GM21737 (cell line): ENCODE results near the gene GRIK4.
"Not testable (repeated sequence)": the region's sequence is repeated elsewhere in the genome, so short reads cannot be mapped to it uniquely, and the experiment has no call there.

Experiments used
- ATAC-seq: cut with Tn5 transposase; IDR thresholded peaks from one replicate; pipeline ENCODE4 v1.9.1; 2021; ENCODE audit warnings: mild to moderate bottlenecking, moderate library complexity; ENCODE audit not compliant: unreplicated experiment

The GRIK4 gene

GRCh38 chr11:120511116-120511819 is at the start of gene GRIK4:
GRIK4 (plus strand) TSS chr11:120511748; CDS start chr11:120660319, 148,571 bp downstream.
- ATAC-seq, result peak; percentile 76

GRCh38 chr11:120462825-120463224 is 48.7 kb upstream of the GRIK4 start:
- no peak for ATAC-seq

- ATAC-seq, result no peak
Measured at GRCh38 chr11:120465921-120466534, 45.5 kb upstream of the GRIK4 start.

GRCh38 chr11:120467627-120468026 is 43.9 kb upstream of the GRIK4 start:
- no peak for ATAC-seq

- no peak for ATAC-seq
Measured at GRCh38 chr11:120471131-120471530, 40.4 kb upstream of the GRIK4 start.

- no peak for ATAC-seq
Measured at GRCh38 chr11:120471994-120472393, 39.6 kb upstream of the GRIK4 start.

- no peak for ATAC-seq
Measured at GRCh38 chr11:120473503-120473902, 38.0 kb upstream of the GRIK4 start.

GRCh38 chr11:120482149-120482548 is 29.4 kb upstream of the GRIK4 start:
- no peak for ATAC-seq

GRCh38 chr11:120484722-120485121 is 26.8 kb upstream of the GRIK4 start:
- no peak for ATAC-seq

GRCh38 chr11:120486138-120486537 is 25.4 kb upstream of the GRIK4 start:
- ATAC-seq, result no peak

- ATAC-seq, result no peak
Measured at GRCh38 chr11:120489799-120490198, 21.7 kb upstream of the GRIK4 start.

GRCh38 chr11:120492486-120492885 is 19.1 kb upstream of the GRIK4 start:
- ATAC-seq, result no peak

- no peak for ATAC-seq
Measured at GRCh38 chr11:120494595-120494994, 17.0 kb upstream of the GRIK4 start.

GRCh38 chr11:120499088-120499487 is 12.5 kb upstream of the GRIK4 start:
- no peak for ATAC-seq

GRCh38 chr11:120499859-120500258 is 11.7 kb upstream of the GRIK4 start:
- ATAC-seq, result no peak

GRCh38 chr11:120500414-120501071 is 11.0 kb upstream of the GRIK4 start:
- no peak for ATAC-seq

- ATAC-seq, result no peak
Measured at GRCh38 chr11:120501440-120501839, 10.1 kb upstream of the GRIK4 start.

GRCh38 chr11:120501976-120502755 is 9.4 kb upstream of the GRIK4 start:
- no peak for ATAC-seq

GRCh38 chr11:120503529-120503928 is 8.0 kb upstream of the GRIK4 start:
- not testable (repeated sequence) for ATAC-seq

- ATAC-seq, result no peak
Measured at GRCh38 chr11:120505801-120506425, 5.6 kb upstream of the GRIK4 start.
